ENCODE data around the gene FRAS1. TPM values are rescaled to one million over a fixed set of nuclear protein-coding genes. Genes with fewer than 3 reads are reported as not detected.

FRAS1 gene
- total RNA-seq, 1 experiment from 2014 or later: 82.0 TPM

GRCh38 chr4:78481180-78481579 lies 424.1 kb downstream of the FRAS1 start (continued):
- TF ChIP-seq ZSCAN18 (CRISPR knock-in tag; IDR thresholded peaks at IDR 0.05) (no peak), AR (CRISPR knock-in tag; IDR thresholded peaks at IDR 0.05) (no peak), TP53 (CRISPR knock-in tag; IDR thresholded peaks at IDR 0.05) (no peak)

GRCh38 chr4:78482281-78482680 lies 425.2 kb downstream of the FRAS1 start:
- Mint-ChIP-seq H3K4me1 (no peaks in the 10 kb centered on the region), H3K36me3 (peaks cover 40% of the 10 kb centered on the region), H3K27ac (no peak overlapping the region), H3K9me3 (no peaks in the 10 kb centered on the region), H3K27me3 (ENCODE audit: low read depth) (no peaks in the 10 kb centered on the region), H3K4me3 (no peak overlapping the region)
- ChIA-PET POLR2A (no interaction called here), CTCF (no interaction called here)
- TF ChIP-seq FOXK1 (CRISPR knock-in tag; IDR thresholded peaks at IDR 0.05) (no peak), JUN (CRISPR knock-in tag; IDR thresholded peaks at IDR 0.05) (no peak), ERG (CRISPR knock-in tag; IDR thresholded peaks at IDR 0.05) (no peak), GABPB1 (CRISPR knock-in tag; IDR thresholded peaks at IDR 0.05) (no peak), ZNF671 (CRISPR knock-in tag; IDR thresholded peaks at IDR 0.05) (no peak)
- DNase-seq (ENCODE audit: low spot score) (no peak), ATAC-seq (no peak)

- ChIA-PET POLR2A (no interaction called here), CTCF (no interaction called here)
- no peak overlapping the region for H3K4me3 Mint-ChIP-seq
- DNase-seq (ENCODE audit: low spot score) (no peak), ATAC-seq (no peak)
- H3K4me1 Mint-ChIP-seq: no peaks in the 10 kb centered on the region
- H3K9me3 Mint-ChIP-seq: no peaks in the 10 kb centered on the region
- no peak overlapping the region for H3K27ac Mint-ChIP-seq
- H3K36me3 Mint-ChIP-seq: peaks cover 32% of the 10 kb centered on the region
- no peaks in the 10 kb centered on the region for H3K27me3 Mint-ChIP-seq (ENCODE audit: low read depth)
- TF ChIP-seq AFF4 (CRISPR knock-in tag; IDR thresholded peaks at IDR 0.05; ENCODE audit: borderline replicate concordance): no peak
- no peak for TF ChIP-seq SOX15 (CRISPR knock-in tag; IDR thresholded peaks at IDR 0.05)
- TF ChIP-seq NR3C1 (CRISPR knock-in tag; conservative IDR thresholded peaks at IDR 0.05; ENCODE audit: low read depth): no peak
- TF ChIP-seq ATF1 (CRISPR knock-in tag; IDR thresholded peaks at IDR 0.05): no peak
- no peak for TF ChIP-seq MXD4 (CRISPR knock-in tag; IDR thresholded peaks at IDR 0.05; ENCODE audit: borderline replicate concordance)
- TF ChIP-seq ZNF423 (CRISPR knock-in tag; IDR thresholded peaks at IDR 0.05): no peak
- no peak for TF ChIP-seq FOXJ3 (CRISPR knock-in tag; IDR thresholded peaks at IDR 0.05; ENCODE audit: borderline replicate concordance)
- TF ChIP-seq SMAD3 (CRISPR knock-in tag; IDR thresholded peaks at IDR 0.05; ENCODE audit: borderline replicate concordance): no peak
- no peak for TF ChIP-seq ELF4 (CRISPR knock-in tag; IDR thresholded peaks at IDR 0.05; ENCODE audit: low read depth)
- TF ChIP-seq MYBL2 (CRISPR knock-in tag; IDR thresholded peaks at IDR 0.05): no peak
- TF ChIP-seq CDX4 (CRISPR knock-in tag; IDR thresholded peaks at IDR 0.05; ENCODE audit: borderline replicate concordance): no peak
- TF ChIP-seq EMX1 (CRISPR knock-in tag; IDR thresholded peaks at IDR 0.05): no peak
- TF ChIP-seq ZNF512 (CRISPR knock-in tag; IDR thresholded peaks at IDR 0.05; ENCODE audit: borderline replicate concordance): no peak
- TF ChIP-seq ZNF121 (CRISPR knock-in tag; IDR thresholded peaks at IDR 0.05): no peak
- TF ChIP-seq ZNF671 (CRISPR knock-in tag; IDR thresholded peaks at IDR 0.05): no peak
- TF ChIP-seq ATF3 (CRISPR knock-in tag; conservative IDR thresholded peaks at IDR 0.05): no peak
- no peak for TF ChIP-seq ESRRA (CRISPR knock-in tag; IDR thresholded peaks at IDR 0.05; ENCODE audit: borderline replicate concordance)
Observed at GRCh38 chr4:78483811-78484210, 426.7 kb downstream of the FRAS1 start.

Measured in WTC11 (cell line).